GM12873 (cell line): ENCODE measurements around the gene TFAP2E.

ENCODE experiments used
- TF ChIP-seq, protein P1 (sequence below): IDR thresholded peaks from 2 replicates; pipeline ENCODE4 v1.5.1; 2012; ENCODE audit warnings: low read depth, mild to moderate bottlenecking, moderate library complexity, low read length, control low read depth; ENCODE audit not compliant: insufficient read depth; ENCODE audit errors: missing control alignments

TFAP2E gene

GRCh38 chr1:35637401-35637809 is 64.3 kb downstream of the TFAP2E start:
- TF ChIP-seq, protein P1, sequence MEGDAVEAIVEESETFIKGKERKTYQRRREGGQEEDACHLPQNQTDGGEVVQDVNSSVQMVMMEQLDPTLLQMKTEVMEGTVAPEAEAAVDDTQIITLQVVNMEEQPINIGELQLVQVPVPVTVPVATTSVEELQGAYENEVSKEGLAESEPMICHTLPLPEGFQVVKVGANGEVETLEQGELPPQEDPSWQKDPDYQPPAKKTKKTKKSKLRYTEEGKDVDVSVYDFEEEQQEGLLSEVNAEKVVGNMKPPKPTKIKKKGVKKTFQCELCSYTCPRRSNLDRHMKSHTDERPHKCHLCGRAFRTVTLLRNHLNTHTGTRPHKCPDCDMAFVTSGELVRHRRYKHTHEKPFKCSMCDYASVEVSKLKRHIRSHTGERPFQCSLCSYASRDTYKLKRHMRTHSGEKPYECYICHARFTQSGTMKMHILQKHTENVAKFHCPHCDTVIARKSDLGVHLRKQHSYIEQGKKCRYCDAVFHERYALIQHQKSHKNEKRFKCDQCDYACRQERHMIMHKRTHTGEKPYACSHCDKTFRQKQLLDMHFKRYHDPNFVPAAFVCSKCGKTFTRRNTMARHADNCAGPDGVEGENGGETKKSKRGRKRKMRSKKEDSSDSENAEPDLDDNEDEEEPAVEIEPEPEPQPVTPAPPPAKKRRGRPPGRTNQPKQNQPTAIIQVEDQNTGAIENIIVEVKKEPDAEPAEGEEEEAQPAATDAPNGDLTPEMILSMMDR: no peak

DNA sequence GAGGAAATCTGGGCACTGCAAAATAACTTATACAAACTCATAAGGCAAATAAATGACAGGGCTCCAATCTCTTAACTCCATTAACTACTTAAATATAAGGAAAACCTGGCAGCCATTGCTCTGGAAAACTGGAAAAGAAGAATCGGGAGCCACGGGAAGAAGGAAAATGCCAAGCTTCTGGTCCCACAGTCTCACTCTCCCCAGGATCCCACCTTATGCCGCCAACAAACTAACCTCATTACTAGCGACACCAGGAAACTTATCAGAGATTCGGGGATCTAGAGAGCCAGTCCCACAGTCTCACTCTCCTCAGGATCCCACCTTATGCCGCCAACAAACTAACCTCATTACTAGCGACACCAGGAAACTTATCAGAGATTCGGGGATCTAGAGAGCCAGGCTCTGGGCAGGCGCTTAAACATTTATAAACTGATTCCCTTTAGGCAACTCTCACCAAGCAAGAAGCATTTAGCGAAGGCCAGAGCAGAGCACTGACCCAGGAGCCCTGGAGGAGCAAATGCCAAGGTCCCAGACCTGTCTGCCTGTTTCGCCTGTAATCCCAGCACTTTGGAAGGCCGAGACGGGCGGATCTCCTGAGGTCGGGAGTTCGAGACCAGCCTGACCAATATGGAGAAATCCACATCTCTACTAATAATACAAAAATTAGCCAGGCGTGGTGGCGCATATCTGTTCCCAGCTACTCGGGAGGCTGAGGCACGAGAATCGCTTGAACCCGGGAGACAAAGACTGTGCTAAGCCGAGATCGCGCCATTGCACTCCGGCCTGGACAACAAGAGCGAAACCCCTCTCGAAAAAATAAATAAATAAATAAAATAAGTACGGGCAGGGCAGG is 67.5 kb downstream of the TFAP2E start:
- TF ChIP-seq, protein P1: no peak

- TF ChIP-seq, protein P1: no peak
Observed at GRCh38 chr1:35641233-35641866, 68.2 kb downstream of the TFAP2E start, which contains the start of gene PSMB2. Gene PSMB2, minus strand, starts transcription at chr1:35641526. Its CDS starts 94 bp downstream, at chr1:35641432.

GRCh38 chr1:35642471-35642955 is 69.4 kb downstream of the TFAP2E start:
- TF ChIP-seq, protein P1: peak; percentile 1

DNA sequence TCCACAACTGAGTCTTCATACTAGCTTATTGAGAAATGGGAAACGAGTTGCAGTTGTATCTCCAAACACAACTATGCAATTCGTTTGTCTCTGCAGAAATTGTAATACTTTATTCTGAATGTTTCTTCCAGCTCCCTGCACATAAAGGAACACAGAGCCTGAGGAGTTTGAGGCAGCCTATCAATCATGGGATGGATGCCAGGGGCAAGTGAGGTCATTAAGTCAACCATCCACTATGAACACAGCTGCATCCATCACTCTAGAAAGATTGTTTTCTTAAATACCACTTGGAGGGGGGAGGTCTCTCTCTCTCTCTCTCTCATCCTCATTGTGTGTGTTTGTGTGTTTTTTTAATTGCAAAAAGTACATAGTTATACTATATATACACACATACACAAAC is 71.1 kb downstream of the TFAP2E start:
- TF ChIP-seq, protein P1: no peak
